ENCODE data around the gene KIF4A. TPM values are rescaled to one million over a fixed set of nuclear protein-coding genes. Genes with fewer than 3 reads are reported as not detected.
"Not testable (repeated sequence)": the region's sequence is repeated elsewhere in the genome, so short reads cannot be mapped to it uniquely, and the experiment has no call there.

The KIF4A gene
- total RNA-seq, 2 experiments from 2014 or later: 19.5 to 22.3 TPM

DNA sequence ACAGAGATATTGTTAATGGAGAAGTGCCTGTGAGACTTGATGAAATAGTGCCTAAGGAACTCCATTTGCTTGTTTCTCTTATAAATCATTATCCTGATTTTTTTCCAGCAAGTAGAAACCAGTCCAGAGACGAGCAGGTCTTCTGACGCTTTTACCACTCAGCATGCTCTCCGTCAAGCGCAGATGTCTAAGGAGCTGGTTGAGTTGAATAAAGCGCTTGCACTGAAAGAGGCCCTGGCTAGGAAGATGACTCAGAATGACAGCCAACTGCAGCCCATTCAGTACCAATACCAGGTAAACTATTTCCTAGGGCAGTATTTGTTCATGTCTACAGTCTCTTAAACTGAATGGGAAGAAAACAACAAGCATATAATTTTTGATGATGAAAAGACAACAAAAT, 63.6 kb downstream of the KIF4A start:
- intact Hi-C loops (cut with micrococcal nuclease): no loop called here

DNA sequence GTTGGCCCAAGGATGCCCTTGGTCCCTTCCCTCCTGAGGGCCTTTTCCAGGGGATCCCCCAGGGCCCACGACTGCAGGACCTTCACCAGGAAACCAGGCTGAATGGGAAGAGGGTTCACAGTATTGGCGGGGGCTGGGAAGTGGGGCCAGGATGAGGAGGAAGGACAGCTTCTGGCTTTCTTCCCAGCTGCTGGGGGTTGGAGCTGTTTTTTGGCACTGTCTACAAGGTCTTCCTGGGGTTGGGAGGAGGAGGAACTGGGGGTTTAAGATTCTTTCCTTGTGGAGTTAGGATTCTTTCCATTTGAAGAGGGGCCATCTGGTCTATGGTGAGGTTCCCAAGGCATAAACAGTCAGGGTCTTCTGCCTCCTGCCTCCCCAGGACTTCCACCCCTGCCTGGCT, 64.8 kb downstream of the KIF4A start:
- CTCF ChIA-PET: no interaction called here
- H3K9me3 Mint-ChIP-seq: no peaks in the 10 kb centered on the region
- intact Hi-C loops (cut with micrococcal nuclease): no loop called here
- no peak for DNase-seq
- H3K36me3 Mint-ChIP-seq (ENCODE audit: low read depth): peaks cover 7% of the 10 kb centered on the region
- H3K4me3 Mint-ChIP-seq: no peak overlapping the region
- POLR2A ChIA-PET: no interaction called here
- ATAC-seq: no peak
- H3K4me1 Mint-ChIP-seq (ENCODE audit: low read depth): no peaks in the 10 kb centered on the region
- TF ChIP-seq, protein P1, sequence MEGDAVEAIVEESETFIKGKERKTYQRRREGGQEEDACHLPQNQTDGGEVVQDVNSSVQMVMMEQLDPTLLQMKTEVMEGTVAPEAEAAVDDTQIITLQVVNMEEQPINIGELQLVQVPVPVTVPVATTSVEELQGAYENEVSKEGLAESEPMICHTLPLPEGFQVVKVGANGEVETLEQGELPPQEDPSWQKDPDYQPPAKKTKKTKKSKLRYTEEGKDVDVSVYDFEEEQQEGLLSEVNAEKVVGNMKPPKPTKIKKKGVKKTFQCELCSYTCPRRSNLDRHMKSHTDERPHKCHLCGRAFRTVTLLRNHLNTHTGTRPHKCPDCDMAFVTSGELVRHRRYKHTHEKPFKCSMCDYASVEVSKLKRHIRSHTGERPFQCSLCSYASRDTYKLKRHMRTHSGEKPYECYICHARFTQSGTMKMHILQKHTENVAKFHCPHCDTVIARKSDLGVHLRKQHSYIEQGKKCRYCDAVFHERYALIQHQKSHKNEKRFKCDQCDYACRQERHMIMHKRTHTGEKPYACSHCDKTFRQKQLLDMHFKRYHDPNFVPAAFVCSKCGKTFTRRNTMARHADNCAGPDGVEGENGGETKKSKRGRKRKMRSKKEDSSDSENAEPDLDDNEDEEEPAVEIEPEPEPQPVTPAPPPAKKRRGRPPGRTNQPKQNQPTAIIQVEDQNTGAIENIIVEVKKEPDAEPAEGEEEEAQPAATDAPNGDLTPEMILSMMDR (IDR thresholded peaks at IDR 0.05): no peak
- no peaks in the 10 kb centered on the region for H3K27me3 Mint-ChIP-seq
- H3K27ac Mint-ChIP-seq: no peak overlapping the region

More for the DNA sequence above, 63.6 kb downstream of the KIF4A start:
- DNase-seq: no peak
- ChIA-PET POLR2A (interaction anchor here (1.1 kb wide), 1 partner anchor 18 kb away, joined by 3 read pairs; no protein-coding TSS in a partner anchor), CTCF (no interaction called here)
- no peaks in the 10 kb centered on the region for H3K9me3 Mint-ChIP-seq
- H3K27me3 Mint-ChIP-seq: no peaks in the 10 kb centered on the region
- peaks cover 7% of the 10 kb centered on the region for H3K36me3 Mint-ChIP-seq (ENCODE audit: low read depth)
- H3K4me3 Mint-ChIP-seq: no peak overlapping the region
- no peak for ATAC-seq
- H3K4me1 Mint-ChIP-seq (ENCODE audit: low read depth): no peaks in the 10 kb centered on the region
- no peak overlapping the region for H3K27ac Mint-ChIP-seq
- TF ChIP-seq, protein P1 (IDR thresholded peaks at IDR 0.05): no peak

DNA sequence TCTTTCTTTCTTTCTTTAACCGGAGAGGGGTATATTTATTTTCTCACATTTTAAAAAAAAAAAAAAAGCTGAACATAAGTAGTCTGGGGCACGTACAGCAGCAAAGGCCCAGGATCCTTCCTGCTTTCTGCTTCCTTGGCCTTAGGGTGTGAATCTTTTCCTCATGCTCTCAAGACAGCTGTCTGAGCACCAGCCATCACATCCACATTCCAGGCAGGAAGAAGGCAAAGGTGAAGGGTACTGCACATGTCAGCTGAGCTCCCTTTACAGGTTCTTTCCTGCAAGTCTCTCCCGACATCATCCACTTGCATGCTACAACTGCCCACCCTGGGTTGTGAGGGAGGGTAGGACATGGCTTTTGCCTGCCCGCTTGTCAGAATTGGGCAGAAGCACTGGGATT, 69.6 kb downstream of the KIF4A start:
- DNase-seq: no peak
- Mint-ChIP-seq H3K9me3 (no peaks in the 10 kb centered on the region), H3K27ac (no peak overlapping the region), H3K27me3 (no peaks in the 10 kb centered on the region), H3K36me3 (ENCODE audit: low read depth) (peaks cover 2% of the 10 kb centered on the region), H3K4me3 (no peak overlapping the region), H3K4me1 (ENCODE audit: low read depth) (no peaks in the 10 kb centered on the region)
- CTCF ChIA-PET: no interaction called here
- TF ChIP-seq, protein P1 (IDR thresholded peaks at IDR 0.05): no peak
- intact Hi-C loops (cut with micrococcal nuclease): no loop called here
- ATAC-seq: no peak
- POLR2A ChIA-PET: no interaction called here

DNA sequence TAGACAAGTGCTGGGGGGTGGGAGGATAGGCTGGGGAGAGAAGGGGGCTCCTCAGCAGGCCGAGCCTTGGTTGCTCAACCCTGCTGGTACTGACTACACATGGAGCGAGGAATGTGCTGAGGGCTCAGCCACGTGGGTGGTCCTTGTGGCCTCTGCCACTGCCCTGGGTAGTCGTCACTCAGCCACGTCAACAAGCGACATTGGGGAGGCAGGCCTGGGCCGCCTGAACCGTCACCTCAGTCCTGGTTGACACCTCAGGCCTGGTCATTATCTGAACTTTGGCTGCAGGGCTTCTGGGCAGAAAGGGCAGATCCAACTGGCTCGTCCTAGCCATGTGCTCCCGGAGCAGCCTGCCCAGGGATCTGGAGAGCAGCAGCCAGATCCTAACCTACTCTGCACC, 70.5 kb downstream of the KIF4A start:
- Mint-ChIP-seq H3K36me3 (ENCODE audit: low read depth) (peaks cover 1% of the 10 kb centered on the region), H3K27me3 (no peaks in the 10 kb centered on the region), H3K9me3 (no peaks in the 10 kb centered on the region), H3K4me1 (ENCODE audit: low read depth) (no peaks in the 10 kb centered on the region), H3K27ac (no peak overlapping the region), H3K4me3 (no peak overlapping the region)
- intact Hi-C loops (cut with micrococcal nuclease): no loop called here
- TF ChIP-seq, protein P1 (IDR thresholded peaks at IDR 0.05): no peak
- ChIA-PET CTCF (no interaction called here), POLR2A (no interaction called here)
- ATAC-seq: no peak
- no peak for DNase-seq

DNA sequence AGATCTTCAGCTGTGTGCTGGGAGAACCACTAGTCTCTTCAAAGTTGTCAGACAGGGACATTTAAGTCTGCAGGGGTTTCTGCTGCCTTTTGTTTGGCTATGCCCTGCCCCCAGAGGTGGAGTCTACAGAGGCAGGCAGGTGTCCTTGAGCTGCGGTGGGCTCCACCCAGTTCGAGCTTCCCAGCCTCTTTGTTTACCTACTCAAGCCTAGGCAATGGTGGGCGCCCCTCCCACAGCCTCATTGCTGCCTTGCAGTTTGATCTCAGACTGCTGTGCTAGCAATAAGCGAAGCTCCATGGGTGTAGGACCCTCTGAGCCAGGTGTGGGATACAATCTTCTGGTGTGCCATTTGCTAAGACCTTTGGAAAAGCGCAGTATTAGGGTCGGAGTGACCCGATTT, 78.8 kb downstream of the KIF4A start:
- H3K36me3 Mint-ChIP-seq (ENCODE audit: low read depth); H3K27ac Mint-ChIP-seq; DNase-seq; intact Hi-C loops (cut with micrococcal nuclease); H3K9me3 Mint-ChIP-seq; CTCF ChIA-PET; ATAC-seq; H3K4me1 Mint-ChIP-seq (ENCODE audit: low read depth); POLR2A ChIA-PET; H3K27me3 Mint-ChIP-seq; H3K4me3 Mint-ChIP-seq: not testable (repeated sequence)

DNA sequence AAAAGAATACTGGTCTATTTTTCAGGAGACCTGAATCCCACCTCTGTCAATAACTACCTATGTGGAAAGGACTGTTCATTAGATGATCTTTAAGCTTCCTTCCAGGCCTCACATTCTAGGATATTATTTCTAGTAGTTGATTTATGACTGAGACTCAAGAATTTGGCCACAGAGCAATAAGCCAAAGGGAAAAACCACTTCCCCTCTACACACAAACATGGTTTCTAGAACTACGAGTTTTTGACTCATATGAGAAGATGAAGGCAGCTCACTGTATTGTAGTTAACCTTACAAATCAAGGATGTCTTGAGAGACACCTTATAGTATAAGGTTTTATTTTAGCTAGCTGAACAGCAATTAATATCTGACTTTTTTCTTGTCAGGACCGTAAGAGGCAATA, 96.3 kb downstream of the KIF4A start:
- TF ChIP-seq, protein P1 (IDR thresholded peaks at IDR 0.05): no peak
- ChIA-PET POLR2A (no interaction called here), CTCF (no interaction called here)
- Mint-ChIP-seq H3K27ac (no peak overlapping the region), H3K9me3 (no peaks in the 10 kb centered on the region), H3K4me3 (no peak overlapping the region), H3K27me3 (no peaks in the 10 kb centered on the region), H3K36me3 (ENCODE audit: low read depth) (peaks cover 6% of the 10 kb centered on the region), H3K4me1 (ENCODE audit: low read depth) (peaks cover 3% of the 10 kb centered on the region)
- ATAC-seq: no peak
- intact Hi-C loops (cut with micrococcal nuclease): no loop called here
- no peak for DNase-seq

All from activated CD8-positive, alpha-beta T cell treated with anti-CD3 and anti-CD28 coated beads for 36 hours (primary cell).